Left cardiac atrium (tissue), 4 donors: ENCODE measurements around the gene AUTS2. TPM values are rescaled to one million over a fixed set of nuclear protein-coding genes. Genes with fewer than 3 reads are reported as not detected.

Experiments used
- ATAC-seq, 2 donors: fragments of 200-7000 bp; cut with Tn5 transposase; one replicate each; pipeline ENCODE4 v1.9.1; 2020; ENCODE audit warnings: mild to moderate bottlenecking in 2 of 2, moderate library complexity in 2 of 2
- DNase-seq: peaks from one replicate; pipeline ENCODE4 v3.0.0-alpha.2; 2020
- intact Hi-C, 2 donors: fragments of 100-400 bp; cut with DNase I; formaldehyde crosslinking; loops; one replicate each; pipeline versions ENCODE4 v1.14.1 to v1.15.1; 2022 to 2023
- total RNA-seq, 2 donors: library from RNA; stranded (reverse); fragmentation: NEBNext Ultra II Directional; extraction: Animal tissue kit (Norgen Biotek cat#: 25700); gene quantifications; one replicate each; pipeline ENCODE4 v1.2.1, GENCODE V29; 2021
- donor health status: DM: no; HTN: yes; CAD: no.
- donor health status: DM: no; HTN: yes; CAD: no; lungs with severe emphysema.
- donor health status: DM: yes; HTN: yes; CAD: no.
- donor health status: Dilated cardiomyopathy.

AUTS2 gene
- total RNA-seq, 2 donors from 2014 or later, result 10.5 to 15.2 TPM

GRCh38 chr7:70178787-70179186, 580.5 kb downstream of the AUTS2 start:
- intact Hi-C loops, result no loop called here
- no peak for DNase-seq
- no peak for ATAC-seq

- ATAC-seq (no peak), DNase-seq (no peak)
- intact Hi-C loops, result no loop called here
Observed at GRCh38 chr7:70182521-70182920, 584.2 kb downstream of the AUTS2 start.

GRCh38 chr7:70183278-70183677, 585.0 kb downstream of the AUTS2 start:
- no peak for ATAC-seq
- intact Hi-C loops, result no loop called here
- no peak for DNase-seq

- ATAC-seq, result no peak
- intact Hi-C loops, result no loop called here
- no peak for DNase-seq
Observed at GRCh38 chr7:70188901-70189650, 590.8 kb downstream of the AUTS2 start.

GRCh38 chr7:70189776-70190175, 591.5 kb downstream of the AUTS2 start:
- ATAC-seq, result no peak
- intact Hi-C loops, result loop anchor here in 1 of 2 donors (5.0 kb wide), 1 partner anchor 508 kb away; no protein-coding TSS in a partner anchor

GRCh38 chr7:70190281-70190680, 592.0 kb downstream of the AUTS2 start:
- ATAC-seq (no peak), DNase-seq (no peak)
- intact Hi-C loops, result loop anchor here in 1 of 2 donors (5.0 kb wide), 1 partner anchor 507 kb away; no protein-coding TSS in a partner anchor

More at GRCh38 chr7:70189776-70190175, 591.5 kb downstream of the AUTS2 start:
- no peak for DNase-seq

GRCh38 chr7:70193514-70193913, 595.2 kb downstream of the AUTS2 start:
- DNase-seq (no peak), ATAC-seq (peak in 1 of 2 donors; percentile 39)
- intact Hi-C loops, result loop anchor here in 1 of 2 donors (5.0 kb wide), 1 partner anchor 504 kb away; no protein-coding TSS in a partner anchor

- DNase-seq (no peak), ATAC-seq (no peak)
- intact Hi-C loops, result no loop called here
Observed at GRCh38 chr7:70208236-70209063, 610.2 kb downstream of the AUTS2 start.

GRCh38 chr7:70210200-70210935, 612.1 kb downstream of the AUTS2 start:
- intact Hi-C loops, result no loop called here
- ATAC-seq (no peak), DNase-seq (no peak)

- no peak for DNase-seq
- no peak for ATAC-seq
- intact Hi-C loops, result no loop called here
Observed at GRCh38 chr7:70210936-70211310, 612.6 kb downstream of the AUTS2 start.

- no peak for DNase-seq
- intact Hi-C loops, result no loop called here
- ATAC-seq, result no peak
Observed at GRCh38 chr7:70212281-70212680, 614.0 kb downstream of the AUTS2 start.

- intact Hi-C loops, result no loop called here
- ATAC-seq (no peak), DNase-seq (no peak)
Observed at GRCh38 chr7:70214071-70214470, 615.8 kb downstream of the AUTS2 start.

GRCh38 chr7:70215491-70215890, 617.2 kb downstream of the AUTS2 start:
- no peak for DNase-seq
- intact Hi-C loops, result no loop called here
- ATAC-seq, result peak in 1 of 2 donors; percentile 44

GRCh38 chr7:70217571-70217970, 619.3 kb downstream of the AUTS2 start:
- no peak for DNase-seq
- intact Hi-C loops, result no loop called here

GRCh38 chr7:70218006-70218405, 619.7 kb downstream of the AUTS2 start:
- no peak for ATAC-seq
- intact Hi-C loops, result no loop called here

More at GRCh38 chr7:70217571-70217970, 619.3 kb downstream of the AUTS2 start:
- no peak for ATAC-seq

GRCh38 chr7:70219061-70219460, 620.8 kb downstream of the AUTS2 start:
- DNase-seq (no peak), ATAC-seq (no peak)
- intact Hi-C loops, result no loop called here

More at GRCh38 chr7:70218006-70218405, 619.7 kb downstream of the AUTS2 start:
- no peak for DNase-seq

GRCh38 chr7:70229242-70229641, 631.0 kb downstream of the AUTS2 start:
- DNase-seq (no peak), ATAC-seq (no peak)
- intact Hi-C loops, result no loop called here

- ATAC-seq (no peak), DNase-seq (no peak)
- intact Hi-C loops, result no loop called here
Observed at GRCh38 chr7:70230761-70231160, 632.5 kb downstream of the AUTS2 start.

GRCh38 chr7:70233776-70234175, 635.5 kb downstream of the AUTS2 start:
- ATAC-seq (no peak), DNase-seq (no peak)
- intact Hi-C loops, result no loop called here

- ATAC-seq (no peak), DNase-seq (no peak)
- intact Hi-C loops, result no loop called here
Observed at GRCh38 chr7:70237256-70237655, 639.0 kb downstream of the AUTS2 start.
